ENCODE measurements around the gene CFC1B. TPM values are rescaled to one million over a fixed set of nuclear protein-coding genes. Genes with fewer than 3 reads are reported as not detected.
"Not testable (repeated sequence)": the region's sequence is repeated elsewhere in the genome, so short reads cannot be mapped to it uniquely, and the experiment has no call there.

The CFC1B gene
- not detected for polyA plus RNA-seq (2012; ENCODE audit: missing spikeins)

DNA sequence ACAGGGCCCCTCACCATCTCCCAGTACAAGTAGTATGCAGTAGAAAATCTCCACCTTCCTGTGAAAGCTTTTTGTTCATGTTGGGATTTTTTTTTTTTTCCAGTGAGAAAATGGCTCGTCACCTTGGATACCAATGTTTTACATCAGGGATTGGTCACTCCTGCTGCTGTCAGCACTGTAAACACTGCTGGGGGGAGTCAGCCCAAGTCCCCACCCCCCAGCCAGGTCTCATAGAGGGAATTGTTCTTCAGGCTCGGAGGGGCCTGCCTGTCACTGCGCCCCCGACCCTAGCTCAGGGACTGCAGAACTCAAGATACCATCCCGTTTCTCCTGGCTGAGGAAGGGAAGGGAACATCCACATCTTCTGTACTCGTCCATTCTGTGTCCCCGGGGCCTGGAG, at the start of gene CFC1B:
CFC1B (plus strand) TSS at position 231 of the 400 bp plus-strand sequence. CDS start 263 bp downstream, outside the sequence.
- not testable (repeated sequence) for DNase-seq (ENCODE audit: insufficient read length); FAIRE-seq

DNA sequence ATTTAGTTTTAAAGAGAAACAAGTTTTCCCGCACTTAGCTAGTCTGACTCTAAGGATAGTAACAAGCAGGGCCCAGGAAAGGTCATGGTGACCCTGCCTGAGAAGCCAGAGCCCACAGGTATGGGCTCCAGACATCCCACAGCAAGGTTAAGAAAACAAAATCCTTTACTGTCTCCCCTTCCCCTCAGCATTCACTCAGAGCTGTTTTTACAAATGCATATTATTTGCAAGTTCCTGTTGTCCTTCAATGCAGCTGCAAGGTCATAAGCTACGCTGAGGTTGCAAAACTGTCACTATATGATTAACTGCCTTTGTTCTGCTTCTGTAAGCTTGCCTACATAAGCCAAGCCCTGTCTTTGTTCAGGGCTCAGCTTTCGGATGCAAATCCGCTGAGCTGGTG, 29.9 kb upstream of the CFC1B start:
- not testable (repeated sequence) for DNase-seq (ENCODE audit: insufficient read length); FAIRE-seq

DNA sequence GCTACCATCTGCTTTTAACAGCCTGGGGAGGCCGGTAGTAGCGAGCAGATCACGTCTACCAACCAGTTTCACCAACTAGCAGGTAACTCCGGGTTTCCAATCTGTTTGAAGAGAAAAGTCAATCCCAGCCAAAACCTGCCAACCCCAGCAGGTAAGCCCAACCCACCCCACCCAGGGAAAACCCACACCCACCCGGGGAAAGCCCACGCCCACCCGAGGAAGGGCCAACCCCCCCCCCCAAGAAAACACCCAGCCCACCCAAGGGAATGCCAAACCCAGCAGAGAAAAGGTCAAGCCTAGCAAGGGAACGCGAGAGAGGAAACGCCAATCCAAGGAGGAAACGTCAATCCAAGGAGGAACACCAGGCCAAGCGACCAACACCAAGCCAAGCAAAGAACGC, 11.8 kb upstream of the CFC1B start, which contains the start of gene POTEI:
POTEI (minus strand) TSS at position 101 of the 400 bp plus-strand sequence; CDS start at position 8, 93 bp downstream.
- DNase-seq (ENCODE audit: insufficient read length); FAIRE-seq: not testable (repeated sequence)

DNA sequence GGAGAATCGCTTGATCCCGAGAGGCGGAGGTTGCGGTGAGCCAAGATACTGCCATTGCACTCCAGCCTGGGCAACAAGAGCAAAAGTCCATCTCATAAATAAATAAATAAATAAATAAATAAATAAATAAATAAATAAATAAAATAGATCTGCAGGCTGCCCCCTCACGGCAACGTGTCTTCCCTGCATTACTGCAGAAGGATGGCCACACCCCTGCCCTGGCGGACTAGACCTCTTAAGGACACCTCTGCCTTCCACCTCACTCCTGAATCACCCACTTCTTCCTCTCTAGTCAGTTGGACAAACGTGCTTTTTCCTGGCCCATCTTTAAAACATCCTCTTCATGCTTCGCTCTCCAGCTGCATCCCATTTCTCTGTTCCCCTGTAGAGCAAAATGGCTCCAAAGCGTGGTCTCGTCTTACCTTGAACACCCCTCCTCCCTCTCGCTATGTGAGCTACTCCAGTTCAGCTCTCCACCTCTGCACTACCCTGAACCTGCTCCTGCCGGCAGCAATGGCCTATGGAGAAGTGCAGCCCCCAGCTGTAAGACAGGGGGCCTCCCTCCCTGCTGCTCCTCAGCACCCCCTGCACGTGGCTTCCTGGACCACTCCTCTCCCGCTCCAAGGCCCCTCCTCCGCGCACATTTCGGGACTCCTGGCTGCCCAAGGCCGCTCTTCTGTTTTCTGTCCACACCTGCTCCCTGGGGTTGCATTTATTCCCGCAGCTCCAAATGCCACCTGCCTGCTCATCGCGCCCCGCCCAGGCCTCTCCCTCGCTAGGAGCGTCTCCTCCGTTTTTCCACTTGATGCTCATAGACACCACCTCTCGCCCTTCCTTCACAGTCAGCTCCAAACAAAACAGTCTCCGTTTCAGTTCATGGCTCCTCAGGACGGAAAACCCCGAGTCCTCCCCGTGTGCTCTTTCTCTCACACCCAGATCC, 9.9 kb upstream of the CFC1B start:
- not testable (repeated sequence) for FAIRE-seq

DNA sequence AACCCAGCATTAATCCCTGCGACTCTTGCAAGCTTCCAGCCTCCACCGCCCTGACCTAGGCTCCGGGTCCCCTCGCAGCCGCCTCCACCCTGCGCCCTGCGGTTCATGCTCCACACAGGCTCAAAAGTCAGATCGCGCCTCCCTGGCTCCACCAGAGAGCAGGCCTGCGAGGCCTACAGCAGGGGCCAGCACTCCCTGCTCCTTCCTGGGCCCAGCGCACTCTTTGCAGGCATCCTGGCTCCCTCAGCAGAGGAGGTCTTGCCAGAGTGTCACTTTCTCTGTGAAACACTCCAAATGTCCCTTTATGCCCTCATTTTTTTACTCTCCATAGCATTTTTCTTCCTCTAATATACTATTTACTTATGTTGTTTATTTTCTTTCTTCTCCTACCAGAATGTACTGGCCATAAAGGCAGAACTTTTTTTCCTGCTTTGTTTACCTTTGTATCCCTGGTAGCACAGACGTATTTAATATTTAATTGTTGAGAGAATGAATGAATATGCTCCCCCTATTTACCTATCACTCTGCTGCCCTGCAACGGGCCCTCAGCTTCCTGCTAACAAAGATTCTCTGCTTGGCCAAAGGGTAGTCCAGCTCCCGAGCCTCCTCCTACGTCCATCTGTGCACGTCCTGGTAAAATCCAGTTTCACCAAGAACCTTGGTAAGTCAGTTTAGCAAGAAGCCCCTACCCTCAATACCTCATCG, 9.1 kb upstream of the CFC1B start:
- FAIRE-seq; DNase-seq (ENCODE audit: insufficient read length): not testable (repeated sequence)

More for the DNA sequence above, 9.9 kb upstream of the CFC1B start:
- DNase-seq (ENCODE audit: insufficient read length): not testable (repeated sequence)

DNA sequence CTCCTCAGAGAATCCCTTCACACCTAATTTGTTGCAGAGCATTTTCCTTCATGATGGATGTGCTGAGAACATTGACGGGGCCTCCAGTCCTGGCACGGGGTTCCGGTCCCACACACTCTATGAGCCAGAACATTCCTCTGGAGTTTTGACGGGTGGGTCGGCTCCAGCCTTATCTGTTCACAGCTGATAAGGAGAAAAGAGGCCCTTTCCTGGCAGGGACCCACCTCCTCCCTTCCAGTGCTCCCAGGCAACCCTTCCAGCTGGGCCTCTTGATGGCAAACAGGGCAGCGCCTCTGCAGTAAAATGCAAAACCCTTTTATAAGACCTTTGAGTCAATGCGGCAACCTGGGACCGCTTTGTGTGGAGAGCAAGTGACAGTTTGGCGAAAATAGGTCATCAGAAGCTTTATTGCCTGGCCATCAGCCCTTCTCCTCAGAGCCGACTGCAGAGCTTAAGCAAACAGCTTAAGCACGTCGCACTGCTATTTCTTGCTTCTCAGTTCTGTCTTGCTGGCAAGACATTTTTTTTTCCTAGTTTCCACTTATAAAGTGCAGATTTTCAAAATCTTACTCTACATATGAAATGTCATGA, 2.4 kb upstream of the CFC1B start:
- FAIRE-seq; DNase-seq (ENCODE audit: insufficient read length): not testable (repeated sequence)

DNA sequence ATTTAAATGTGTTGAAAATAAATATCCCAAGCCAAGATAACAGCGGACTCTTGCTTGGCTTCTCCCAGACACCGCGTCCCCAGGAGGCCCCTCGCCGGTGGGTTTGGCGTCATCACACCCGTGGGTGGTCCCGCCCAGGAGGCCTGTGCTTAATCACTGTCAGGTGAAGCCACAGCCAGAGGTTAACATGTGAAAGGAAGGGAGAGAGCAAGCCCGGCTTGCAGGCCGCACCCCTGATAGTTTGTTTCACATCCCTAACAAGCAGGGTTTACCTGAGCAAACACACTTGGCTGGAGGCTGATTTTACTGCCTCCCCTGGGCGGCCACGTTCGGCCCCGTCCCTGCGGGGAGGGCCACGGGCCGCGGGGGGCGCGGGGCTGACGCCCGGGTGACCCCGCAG, 1.4 kb downstream of the CFC1B start:
- FAIRE-seq; DNase-seq (ENCODE audit: insufficient read length): not testable (repeated sequence)

DNA sequence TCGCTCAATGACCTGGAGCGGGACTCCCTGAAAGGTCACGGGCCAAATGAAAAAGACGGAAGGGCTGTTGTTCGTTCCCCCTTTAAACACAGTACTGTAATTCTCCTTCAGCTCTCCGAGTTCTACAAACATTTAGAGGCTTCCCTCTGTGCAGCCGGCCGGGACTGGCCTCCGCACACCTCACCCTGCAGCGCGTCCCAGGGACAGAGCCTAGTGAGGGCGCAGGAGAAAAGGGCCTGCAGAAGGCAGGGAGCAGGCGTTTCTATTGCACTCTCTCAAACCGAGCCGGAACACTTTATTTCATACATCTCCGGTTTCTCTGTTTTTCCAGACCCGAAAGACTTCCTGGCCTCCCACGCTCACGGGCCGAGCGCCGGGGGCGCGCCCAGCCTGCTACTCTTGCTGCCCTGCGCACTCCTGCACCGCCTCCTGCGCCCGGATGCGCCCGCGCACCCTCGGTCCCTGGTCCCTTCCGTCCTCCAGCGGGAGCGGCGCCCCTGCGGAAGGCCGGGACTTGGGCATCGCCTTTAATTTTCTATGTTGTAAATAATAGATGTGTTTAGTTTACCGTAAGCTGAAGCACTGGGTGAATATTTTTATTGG, 6.4 kb downstream of the CFC1B start:
- not testable (repeated sequence) for FAIRE-seq; DNase-seq (ENCODE audit: insufficient read length)

DNA sequence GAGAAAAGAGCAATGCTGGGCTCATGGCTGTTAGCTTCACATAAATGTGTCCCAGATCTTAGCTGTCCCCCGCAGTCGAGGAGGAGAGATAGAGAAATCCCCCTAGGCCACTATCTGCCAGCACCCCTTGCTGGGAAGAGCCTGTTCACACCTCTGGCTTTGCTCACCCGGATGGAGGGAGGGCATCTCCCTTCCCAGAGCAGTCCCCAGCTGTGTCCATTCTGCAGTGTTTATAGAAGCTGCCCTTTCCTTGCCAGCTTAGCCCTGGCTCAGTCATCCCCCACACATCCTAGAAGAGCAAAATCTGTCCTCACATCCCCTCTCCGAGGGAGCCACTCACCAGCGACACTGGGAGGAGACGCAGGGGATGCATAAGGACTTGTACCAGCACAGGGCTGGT, 8.5 kb downstream of the CFC1B start:
- DNase-seq (ENCODE audit: insufficient read length); FAIRE-seq: not testable (repeated sequence)

DNA sequence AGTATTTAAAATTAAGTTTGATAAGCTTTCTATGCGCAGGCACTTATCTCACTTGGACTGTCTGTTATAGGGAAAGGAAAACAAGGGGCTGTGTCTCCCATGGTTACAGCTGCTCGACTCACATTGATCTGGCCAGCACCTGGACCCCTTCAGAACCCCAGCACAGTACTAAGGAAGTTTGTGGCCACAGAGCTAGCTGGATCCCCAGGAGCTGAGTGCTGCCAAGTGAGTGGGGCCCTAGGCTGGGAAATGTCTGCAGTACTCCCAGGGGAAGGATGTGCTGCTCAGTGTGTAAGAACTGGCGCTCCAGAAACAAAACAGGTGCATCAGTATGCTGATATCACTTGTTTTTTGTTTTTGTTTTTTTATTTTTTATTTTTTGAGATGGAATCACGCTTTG, 9.2 kb downstream of the CFC1B start:
- DNase-seq (ENCODE audit: insufficient read length); FAIRE-seq: not testable (repeated sequence)

DNA sequence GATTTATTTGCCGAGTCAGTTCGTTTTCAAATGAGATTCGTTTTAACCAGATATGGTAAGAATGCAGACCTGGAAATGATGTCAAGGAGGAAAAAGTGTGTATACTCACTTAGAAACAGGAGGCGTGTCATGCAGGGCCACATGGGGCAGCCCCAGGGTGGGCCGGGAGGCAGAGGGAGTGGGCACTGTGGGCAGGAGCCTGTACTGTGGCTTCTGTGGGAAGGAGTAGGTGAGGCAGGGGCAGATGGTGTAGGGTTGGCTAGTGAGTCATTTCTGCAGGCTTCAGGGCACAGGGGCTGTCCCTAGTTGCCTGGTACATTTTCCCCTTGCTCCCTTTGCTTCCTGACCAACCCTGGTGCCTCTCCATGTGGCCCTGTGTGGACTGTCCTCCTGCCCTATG, 10.2 kb downstream of the CFC1B start:
- not testable (repeated sequence) for FAIRE-seq; DNase-seq (ENCODE audit: insufficient read length)

DNA sequence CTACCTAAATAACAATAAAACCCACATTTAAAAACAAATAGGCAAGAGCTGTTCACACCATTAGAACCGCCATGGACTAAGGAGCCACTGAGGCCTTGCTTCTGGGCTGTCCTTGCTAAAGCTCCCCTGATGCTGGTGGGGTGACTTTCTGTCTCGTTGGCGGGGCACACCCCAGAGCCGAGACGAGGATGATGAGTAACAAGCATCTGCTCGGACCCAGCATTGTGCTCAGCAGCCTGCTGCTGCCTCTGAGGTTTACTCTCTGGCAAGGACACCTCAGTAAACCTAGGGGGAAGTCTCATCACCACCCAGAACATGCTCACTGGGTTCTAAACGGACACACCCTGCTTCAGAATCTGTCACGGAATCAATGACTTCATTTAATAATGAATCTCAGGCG, 10.7 kb downstream of the CFC1B start:
- DNase-seq (ENCODE audit: insufficient read length); FAIRE-seq: not testable (repeated sequence)

DNA sequence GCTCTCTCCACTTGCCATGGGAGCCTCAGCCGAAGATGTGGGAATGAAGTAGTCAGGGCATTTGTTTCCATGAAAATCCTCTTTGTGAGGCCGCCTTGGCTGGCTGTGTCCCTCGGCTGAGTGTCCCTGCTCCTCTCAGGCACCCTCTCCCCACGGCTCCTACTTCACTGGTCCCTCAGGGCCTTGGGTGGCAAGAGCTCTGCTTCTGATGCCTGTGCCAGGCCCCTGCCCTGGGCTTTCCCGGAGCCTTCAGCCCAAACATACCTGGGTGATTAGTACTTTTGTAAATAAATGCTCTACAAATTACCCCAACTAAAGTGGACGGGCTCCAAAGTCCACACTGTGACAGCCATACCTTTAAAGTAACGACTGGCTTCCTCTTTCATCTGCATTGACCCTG, 15.6 kb downstream of the CFC1B start:
- FAIRE-seq; DNase-seq (ENCODE audit: insufficient read length): not testable (repeated sequence)

DNA sequence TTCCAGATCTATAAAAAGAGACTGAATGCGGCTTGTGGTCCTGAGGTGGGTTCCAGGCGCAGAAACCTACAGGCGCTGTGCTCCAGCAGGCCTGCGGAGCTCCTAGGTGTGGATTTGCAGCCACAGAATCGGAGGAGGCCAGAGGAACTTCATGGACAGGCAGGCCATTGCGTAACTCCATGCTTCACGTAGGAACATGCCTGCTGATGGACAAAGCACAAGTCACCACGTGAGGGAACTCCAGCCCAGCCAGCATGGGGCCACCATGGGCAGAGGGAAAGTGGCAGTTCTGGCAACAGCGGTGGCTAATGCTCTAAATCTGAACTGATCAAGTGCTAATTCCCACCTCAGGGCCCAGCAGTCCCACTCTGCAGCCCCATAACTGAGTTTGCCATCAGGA, 17.2 kb downstream of the CFC1B start:
- not testable (repeated sequence) for FAIRE-seq; DNase-seq (ENCODE audit: insufficient read length)

DNA sequence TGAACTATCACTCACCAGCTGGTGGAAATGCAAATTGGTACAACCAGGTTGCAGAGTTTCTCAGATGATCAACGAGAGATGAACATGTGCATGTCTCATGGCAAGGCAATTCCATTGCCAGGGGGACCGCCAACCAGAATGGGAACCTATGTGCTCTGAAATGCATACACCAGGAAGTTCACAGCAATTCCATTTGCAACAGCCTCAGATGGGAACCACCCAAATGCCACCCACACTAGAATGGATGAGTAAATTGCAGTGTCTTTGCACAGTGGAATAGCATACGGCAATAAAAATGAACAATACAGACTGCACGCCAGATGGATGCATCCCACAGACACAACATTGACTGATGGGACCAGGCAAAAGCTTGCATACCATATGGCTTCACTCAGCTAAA, 21.8 kb downstream of the CFC1B start:
- not testable (repeated sequence) for FAIRE-seq; DNase-seq (ENCODE audit: insufficient read length)

DNA sequence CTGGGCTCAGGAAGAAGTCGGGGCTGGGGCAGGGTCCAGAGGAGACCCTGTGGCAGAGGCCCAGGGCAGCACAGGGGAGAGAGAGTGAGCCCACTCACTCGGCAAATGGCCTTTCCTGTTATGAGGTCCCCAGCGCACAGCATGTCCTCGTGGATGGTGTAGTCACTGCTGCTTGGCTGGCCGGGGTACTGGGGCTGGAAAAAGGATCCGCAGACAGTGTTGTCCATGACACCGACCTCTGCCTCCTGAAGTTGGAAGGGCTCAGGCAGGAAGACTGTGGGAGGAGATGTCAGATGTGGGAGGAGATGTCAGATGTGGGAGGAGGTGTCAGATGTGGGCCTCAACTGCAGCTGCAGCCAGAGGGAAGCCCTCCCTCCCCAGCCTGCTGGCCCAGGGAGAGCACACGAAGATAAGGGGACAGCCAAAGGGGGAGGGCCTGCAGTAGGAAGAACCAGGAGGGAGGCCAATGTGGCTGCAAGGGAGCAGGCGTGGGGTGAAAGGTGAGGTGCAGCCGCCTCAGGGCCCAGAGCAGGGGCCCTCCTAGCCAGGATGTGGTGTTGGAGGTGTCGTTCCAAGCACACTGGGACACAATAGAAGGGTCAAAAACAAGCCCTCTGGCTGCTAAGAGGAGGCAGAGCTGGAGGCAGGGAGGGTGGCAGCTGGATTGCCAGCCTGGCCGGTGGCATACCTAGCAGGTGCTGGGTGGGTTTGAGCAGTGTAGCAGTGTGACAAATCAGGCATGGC, 22.9 kb downstream of the CFC1B start:
- FAIRE-seq: not testable (repeated sequence)

DNA sequence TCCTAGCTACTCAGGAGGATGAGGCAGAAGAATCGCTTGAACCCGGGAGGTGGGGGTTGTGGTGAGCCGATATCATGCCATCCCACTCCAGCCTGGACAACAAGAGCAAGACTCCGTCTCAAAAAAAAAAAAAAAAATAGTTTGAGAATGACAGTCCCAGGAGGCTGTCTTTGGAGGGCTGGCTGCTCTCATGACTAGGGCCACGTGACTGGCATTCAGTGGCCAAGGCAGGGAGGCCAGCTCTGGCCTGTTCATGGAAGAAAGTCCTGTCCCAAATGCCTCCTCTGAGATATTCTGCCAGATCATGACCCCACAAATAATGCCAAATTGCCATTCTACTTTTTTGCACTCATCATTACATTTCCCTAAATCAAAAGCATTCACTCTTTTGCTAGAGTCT, 24.0 kb downstream of the CFC1B start:
- FAIRE-seq; DNase-seq (ENCODE audit: insufficient read length): not testable (repeated sequence)

More for the DNA sequence above, 22.9 kb downstream of the CFC1B start:
- not testable (repeated sequence) for DNase-seq (ENCODE audit: insufficient read length)

DNA sequence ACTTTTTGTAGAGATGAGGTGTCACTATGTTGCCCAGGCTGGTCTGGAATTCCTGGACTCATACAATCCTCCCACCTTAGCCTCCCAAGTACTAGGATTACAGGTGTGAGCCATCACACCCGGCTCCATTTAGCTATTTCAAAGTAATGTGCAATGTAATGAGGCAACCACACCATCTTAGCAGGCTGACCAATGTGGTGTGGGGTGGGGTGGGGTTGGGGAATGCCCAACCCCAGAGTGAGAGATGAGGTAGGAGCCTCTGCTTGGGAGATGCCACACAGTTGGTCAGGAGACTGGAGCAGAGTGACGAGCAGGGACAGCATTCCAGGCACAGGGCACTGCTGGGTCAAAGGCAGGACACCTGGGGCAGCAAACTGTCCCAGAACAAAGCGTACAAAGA, 27.4 kb downstream of the CFC1B start:
- not testable (repeated sequence) for FAIRE-seq; DNase-seq (ENCODE audit: insufficient read length)

DNA sequence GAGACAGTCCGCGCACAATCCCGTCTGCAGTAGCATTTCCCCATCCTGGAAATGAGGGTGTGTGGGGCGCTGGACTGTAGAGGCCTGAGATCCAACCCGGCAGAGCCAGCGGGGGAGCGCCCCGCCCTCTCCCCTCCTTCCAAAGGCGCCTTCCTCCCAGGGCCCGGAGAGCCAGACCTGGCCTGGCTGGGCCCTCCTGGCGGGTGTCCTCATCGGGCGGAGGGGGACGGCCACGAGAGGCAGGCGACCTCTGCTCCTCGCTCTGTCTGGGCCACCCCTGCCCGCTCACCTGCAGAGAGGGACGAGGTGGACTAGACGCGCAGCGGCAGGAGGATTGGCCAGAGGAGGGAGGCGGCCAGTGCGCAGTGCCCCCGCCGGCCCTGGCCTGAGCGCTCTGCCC, 28.5 kb downstream of the CFC1B start:
- not testable (repeated sequence) for DNase-seq (ENCODE audit: insufficient read length); FAIRE-seq
